Heart left ventricle (tissue), 16 donors: Measurements from ENCODE around the gene PEX26. TPM values are rescaled to one million over a fixed set of nuclear protein-coding genes. Genes with fewer than 3 reads are reported as not detected.
A peak's percentile ranks its signal among the peaks of the same experiment; 100 is the strongest.

ENCODE experiments used
- ATAC-seq, 4 donors: fragments of 200-7000 bp; cut with Tn5 transposase; one replicate each; pipeline ENCODE4 v1.9.1; 2020 to 2022; ENCODE audit warnings: moderate library complexity in 4 of 4, mild to moderate bottlenecking in 3 of 4, moderate number of reproducible peaks in 1 of 4
- DNase-seq, 5 donors: peaks; one replicate each; pipeline ENCODE4 v3.0.0-alpha.2; 2020
- H3K27ac ChIP-seq, 12 donors: fragments of 200-600 bp; sonication (generic) in 4 of 12; one replicate each; pipeline versions ENCODE4 v1.5.0 to v1.8.0; 2016 to 2022; ENCODE audit warnings: mild to moderate bottlenecking in 2 of 12
- H3K27me3 ChIP-seq, 9 donors: fragments of 200-600 bp; sonication (generic) in 2 of 9; one replicate each; pipeline versions ENCODE4 v1.5.1 to v1.8.0; 2016 to 2022; ENCODE audit warnings: mild to moderate bottlenecking in 3 of 9
- H3K36me3 ChIP-seq, 9 donors: fragments of 200-600 bp; sonication (generic) in 2 of 9; one replicate each; pipeline versions ENCODE4 v1.5.0 to v1.8.0; 2018 to 2022; ENCODE audit warnings: mild to moderate bottlenecking in 2 of 9
- H3K4me1 ChIP-seq, 12 donors: fragments of 200-600 bp; sonication (generic) in 4 of 12; one replicate each; pipeline versions ENCODE4 v1.5.0 to v1.8.0; 2016 to 2022; ENCODE audit warnings: mild to moderate bottlenecking in 3 of 12
- H3K4me3 ChIP-seq, 12 donors: fragments of 200-600 bp; sonication (generic) in 4 of 12; one replicate each; pipeline versions ENCODE4 v1.5.0 to v1.8.0; 2017 to 2022; ENCODE audit warnings: mild to moderate bottlenecking in 9 of 12, moderate library complexity in 4 of 12
- H3K9me3 ChIP-seq, 12 donors: fragments of 200-600 bp; sonication (generic) in 4 of 12; one replicate each; pipeline versions ENCODE4 v1.5.0 to v1.8.0; 2016 to 2022; ENCODE audit warnings: mild to moderate bottlenecking in 1 of 12
- POLR2A ChIP-seq, 2 donors: fragments of 450-650 bp; IDR thresholded peaks; one replicate each; pipeline ENCODE4 v1.6.1; 2017; ENCODE audit warnings: antibody characterized with exemption in 2 of 2, mild to moderate bottlenecking in 2 of 2, moderate library complexity in 2 of 2
- WGBS, 4 donors: extraction: QIAGEN DNeasy Blood & Tissue Kit in 2 of 4; methylation state at CpG; one replicate each; pipeline versions ENCODE4 v1.1.5 to v1.1.7; 2013 to 2018; 5-methylcytosine and 5-hydroxymethylcytosine counted together
- intact Hi-C, 10 donors: fragments of 100-400 bp; cut with DNase I; formaldehyde crosslinking; loops; one replicate each; pipeline versions ENCODE4 v1.11.1 to v1.14.2; 2022
- polyA plus RNA-seq, 2 donors: library from polyadenylated mRNA; stranded (reverse); fragments of 200-250 nt; gene quantifications; one replicate each; pipeline ENCODE4 v1.2.3, GENCODE V29; 2013
- total RNA-seq, 9 donors: library from RNA; depleted of rRNA in 2 of 9; stranded (reverse); fragments of >200 nt in 2 of 9; fragmentation: NEBNext Ultra II Directional in 3 of 9; extraction: Animal tissue kit (Norgen Biotek cat#: 25700) in 3 of 9; gene quantifications; one replicate each; pipeline versions ENCODE4 v1.1.0 to v1.2.4, GENCODE V29; 2016 to 2023
- TF ChIP-seq, protein P1 (sequence below), 12 donors: fragments of 200-600 bp; sonication (generic) in 4 of 12; IDR thresholded peaks; one replicate each; pipeline versions ENCODE4 v1.5.0 to v1.8.0; 2018 to 2022; ENCODE audit warnings: antibody characterized with exemption in 12 of 12, mild to moderate bottlenecking in 5 of 12
- donor health status: ischemic (EF 13 %, LVEDD 7.1; RV severe dilation, severe dysfunction).
- donor health status: healthy with polysubstance abuse.
- donor health status: DM: no; HTN: yes; CAD: no.
- donor health status: DM: no; HTN: no; CAD: no.
- donor health status: ischemic (EF 25% LVEDD 6.9; RV normal size, moderate dysfunction).
- donor health status: ischemic (EF 25% LVEDD 5.7; RV mildly dilated, moderate dysfunction).
- donor health status: healthy.
- donor health status: DM: yes; HTN: yes; CAD: no.
- donor health status: ischemic (EF 35%, LVEDD 5.7; RV mildly dilated, moderate dysfunction).
- donor health status: nonischemic (EF 11% LVEDD 7.7; RV severe dilation, severe dysfunction).
- donor health status: DM: yes; HTN: yes; CAD: no.
- donor health status: PGD.
- donor health status: ischemic (EF 29% LVEDD 5.4; RV normal size, mild dysfunction).
- donor health status: nonischemic (EF 23%, LVEDD 6.1; RV moderate dilation, normal function).

PEX26 gene
- total and polyA plus RNA-seq, 11 donors: 11.7 to 27.3 (median 21.9) TPM

- intact Hi-C loops: loop anchor here in 5 of 10 donors (5.0 kb wide), 5 partner anchors 36 to 161 kb away; no protein-coding TSS in a partner anchor
These were observed 9.3 kb upstream of the PEX26 start for GRCh38 chr22:18068381-18068988.

DNA sequence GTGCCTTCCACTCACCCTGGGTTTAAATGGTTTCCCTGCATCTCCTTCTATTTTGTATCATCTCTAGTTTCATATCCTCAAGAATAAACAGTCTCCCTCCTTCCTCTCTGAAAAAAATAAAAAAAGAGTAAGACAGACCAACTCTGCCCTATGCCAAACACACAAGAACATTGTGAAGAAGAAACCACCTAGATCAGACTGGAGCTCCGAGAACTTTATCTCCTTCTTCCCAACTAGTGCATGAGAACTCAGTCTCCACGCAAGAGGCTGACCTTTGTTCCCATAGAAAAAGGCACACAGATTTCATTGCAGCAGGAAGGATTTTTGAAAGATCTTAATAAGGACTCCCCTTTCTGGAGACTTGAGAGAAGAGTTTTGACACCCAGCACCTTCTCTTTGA is 8.7 kb upstream of the PEX26 start:
- Histone ChIP-seq H3K4me3 (no peak overlapping the region), H3K27me3 (peaks cover 0 to 8% (median 0%) of the 10 kb centered on the region in 9 donors), H3K36me3 (no peaks in the 10 kb centered on the region), H3K27ac (peak overlapping the region in 10 of 12 donors; percentile 47 to 97 (median 82)), H3K4me1 (peaks cover 0 to 27% (median 8%) of the 10 kb centered on the region in 12 donors), H3K9me3 (no peaks in the 10 kb centered on the region)
- DNase-seq: no peak
- WGBS, 4 donors: 53 to 66% (median 59%) methylated on average over 2 of the region's 2 CpGs
- TF ChIP-seq, protein P1, sequence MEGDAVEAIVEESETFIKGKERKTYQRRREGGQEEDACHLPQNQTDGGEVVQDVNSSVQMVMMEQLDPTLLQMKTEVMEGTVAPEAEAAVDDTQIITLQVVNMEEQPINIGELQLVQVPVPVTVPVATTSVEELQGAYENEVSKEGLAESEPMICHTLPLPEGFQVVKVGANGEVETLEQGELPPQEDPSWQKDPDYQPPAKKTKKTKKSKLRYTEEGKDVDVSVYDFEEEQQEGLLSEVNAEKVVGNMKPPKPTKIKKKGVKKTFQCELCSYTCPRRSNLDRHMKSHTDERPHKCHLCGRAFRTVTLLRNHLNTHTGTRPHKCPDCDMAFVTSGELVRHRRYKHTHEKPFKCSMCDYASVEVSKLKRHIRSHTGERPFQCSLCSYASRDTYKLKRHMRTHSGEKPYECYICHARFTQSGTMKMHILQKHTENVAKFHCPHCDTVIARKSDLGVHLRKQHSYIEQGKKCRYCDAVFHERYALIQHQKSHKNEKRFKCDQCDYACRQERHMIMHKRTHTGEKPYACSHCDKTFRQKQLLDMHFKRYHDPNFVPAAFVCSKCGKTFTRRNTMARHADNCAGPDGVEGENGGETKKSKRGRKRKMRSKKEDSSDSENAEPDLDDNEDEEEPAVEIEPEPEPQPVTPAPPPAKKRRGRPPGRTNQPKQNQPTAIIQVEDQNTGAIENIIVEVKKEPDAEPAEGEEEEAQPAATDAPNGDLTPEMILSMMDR (IDR thresholded peaks at IDR 0.05): no peak
- TF ChIP-seq POLR2A (IDR thresholded peaks at IDR 0.05): no peak
- intact Hi-C loops: loop anchor here in 5 of 10 donors (5.0 kb wide), 5 partner anchors 37 to 162 kb away; no protein-coding TSS in a partner anchor
- no peak for ATAC-seq

More at GRCh38 chr22:18068381-18068988, 9.3 kb upstream of the PEX26 start:
- no peaks in the 10 kb centered on the region for H3K36me3 ChIP-seq
- no peaks in the 10 kb centered on the region for H3K9me3 ChIP-seq
- ATAC-seq: peak; percentile 57 to 93 (median 80)
- no peak overlapping the region for H3K4me3 ChIP-seq
- H3K27me3 ChIP-seq: peaks cover 0 to 8% (median 0%) of the 10 kb centered on the region in 9 donors
- 27 to 47% (median 37%) methylated on average over 3 of the region's 3 CpGs for WGBS, 4 donors
- TF ChIP-seq, protein P1 (IDR thresholded peaks at IDR 0.05): no peak
- TF ChIP-seq POLR2A (IDR thresholded peaks at IDR 0.05): no peak
- peak in 4 of 5 donors; percentile 40 to 57 (median 52) for DNase-seq
- H3K4me1 ChIP-seq: peaks cover 0 to 27% (median 8%) of the 10 kb centered on the region in 12 donors
- H3K27ac ChIP-seq: peak overlapping the region in 11 of 12 donors; percentile 39 to 97 (median 80)

- 91 to 96% (median 93%) methylated on average over 4 of the region's 4 CpGs for WGBS, 4 donors
- no peak for TF ChIP-seq POLR2A (IDR thresholded peaks at IDR 0.05)
- TF ChIP-seq, protein P1 (IDR thresholded peaks at IDR 0.05): no peak
- intact Hi-C loops: loop anchor here in 8 of 10 donors (5.0 to 10.0 kb wide), 8 partner anchors 45 to 335 kb away; partner anchors contain the start of gene MICAL3 (in 3 of the 8)
These were observed 7.7 kb upstream of the PEX26 start for GRCh38 chr22:18070041-18070440.

DNA sequence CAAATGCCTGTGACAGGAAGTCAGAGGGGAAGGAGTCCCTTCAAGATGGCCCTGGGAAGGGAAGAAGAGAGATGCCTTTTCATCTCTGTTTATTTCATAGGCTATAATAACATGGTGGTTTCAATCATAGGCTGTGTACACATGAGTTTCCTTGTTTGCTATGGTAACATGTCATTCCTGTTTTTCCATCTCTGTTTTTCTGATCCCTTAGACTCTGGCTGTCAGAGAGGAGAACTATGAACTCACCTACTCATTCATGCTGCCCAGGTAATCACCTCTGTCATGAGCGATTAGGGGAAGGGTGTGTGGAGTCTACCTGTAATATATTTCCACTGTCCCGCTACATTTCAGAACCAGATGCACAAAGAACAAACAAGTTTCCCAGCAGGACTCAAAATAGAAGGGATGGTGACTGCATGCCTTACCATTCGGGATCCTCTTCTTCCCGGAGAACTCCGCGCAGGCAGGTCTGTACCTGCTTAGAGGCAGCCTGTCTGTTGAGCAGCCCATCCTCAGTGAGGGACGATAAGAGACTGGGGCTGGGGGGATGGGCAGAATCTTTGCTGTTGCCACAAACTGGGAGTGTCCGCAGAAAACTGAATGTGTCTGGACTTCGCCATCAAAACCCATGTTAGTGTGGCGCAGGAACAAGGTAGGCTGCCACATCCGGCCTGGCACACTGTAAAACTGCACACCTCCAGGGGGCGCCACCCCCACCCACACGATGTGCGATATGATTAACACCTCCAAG is 7.1 kb upstream of the PEX26 start:
- H3K27ac ChIP-seq: no peak overlapping the region
- intact Hi-C loops: loop anchor here in 8 of 10 donors (5.0 to 10.0 kb wide), 8 partner anchors 46 to 336 kb away; partner anchors contain the start of gene MICAL3 (in 3 of the 8)
- H3K4me1 ChIP-seq: peaks cover 0 to 29% (median 9%) of the 10 kb centered on the region in 12 donors
- H3K27me3 ChIP-seq: no peaks in the 10 kb centered on the region
- H3K4me3 ChIP-seq: no peak overlapping the region
- H3K9me3 ChIP-seq: no peaks in the 10 kb centered on the region
- no peak for ATAC-seq
- no peak for DNase-seq
- 82 to 84% (median 82%) methylated on average over 14 of the region's 14 CpGs for WGBS, 4 donors
- H3K36me3 ChIP-seq: no peaks in the 10 kb centered on the region
- TF ChIP-seq, protein P1 (IDR thresholded peaks at IDR 0.05): peak in 4 of 12 donors; percentile 15 to 21 (median 16)
- no peak for TF ChIP-seq POLR2A (IDR thresholded peaks at IDR 0.05)

More at GRCh38 chr22:18070041-18070440, 7.7 kb upstream of the PEX26 start:
- Histone ChIP-seq H3K27ac (no peak overlapping the region), H3K36me3 (no peaks in the 10 kb centered on the region), H3K27me3 (peaks cover 0 to 2% (median 0%) of the 10 kb centered on the region in 9 donors), H3K4me1 (peaks cover 0 to 27% (median 8%) of the 10 kb centered on the region in 12 donors), H3K4me3 (no peak overlapping the region), H3K9me3 (no peaks in the 10 kb centered on the region)
- ATAC-seq (no peak), DNase-seq (no peak)
